Colonic mucosa (tissue), 4 donors: ENCODE measurements around the gene MCHR1. TPM values are rescaled to one million over a fixed set of nuclear protein-coding genes. Genes with fewer than 3 reads are reported as not detected.
"Not testable (repeated sequence)": the region's sequence is repeated elsewhere in the genome, so short reads cannot be mapped to it uniquely, and the experiment has no call there.

Source experiments
- DNase-seq: peaks from one replicate; pipeline ENCODE4 v3.0.0-alpha.2; 2020
- H3K27ac ChIP-seq: fragments of 200-600 bp; one replicate; pipeline ENCODE4 v1.8.0; 2021
- H3K27me3 ChIP-seq: fragments of 200-600 bp; one replicate; pipeline ENCODE4 v1.8.0; 2021
- H3K36me3 ChIP-seq: fragments of 200-600 bp; one replicate; pipeline ENCODE4 v1.8.0; 2021
- H3K4me1 ChIP-seq: fragments of 200-600 bp; one replicate; pipeline ENCODE4 v1.8.0; 2021; ENCODE audit warnings: mild to moderate bottlenecking
- H3K4me3 ChIP-seq: fragments of 200-600 bp; one replicate; pipeline ENCODE4 v1.8.0; 2021
- H3K9ac ChIP-seq, 2 donors: one replicate each; pipeline ENCODE4 v1.7.0; 2013; ENCODE audit warnings: control low read depth in 2 of 2, low read depth in 2 of 2, low read length in 2 of 2
- H3K9me3 ChIP-seq: fragments of 200-600 bp; one replicate; pipeline ENCODE4 v1.8.0; 2021
- CTCF ChIP-seq: fragments of 200-600 bp; IDR thresholded peaks from one replicate; pipeline ENCODE4 v1.8.0; 2022; ENCODE audit warnings: antibody characterized with exemption, mild to moderate bottlenecking
- intact Hi-C: fragments of 100-400 bp; cut with DNase I; formaldehyde crosslinking; loops from one replicate; pipeline ENCODE4 v1.14.1; 2022
- total RNA-seq, 2 donors: library from RNA; stranded (reverse); fragmentation: NEBNext Ultra II Directional in 1 of 2; extraction: Animal tissue kit (Norgen Biotek cat#: 25700) in 1 of 2; gene quantifications; one replicate each; pipeline ENCODE4 v1.2.1, GENCODE V29; 2021
- donor health status: healthy.
- donor health status: DM: no; HTN: no; CAD: no.
- donor health status: DM: no; HTN: no; CAD: no.

MCHR1 gene
- total RNA-seq, 2 donors from 2014 or later, result 0.16 TPM; not detected in 1

- Histone ChIP-seq H3K36me3 (no peaks in the 10 kb centered on the region), H3K27me3 (no peaks in the 10 kb centered on the region), H3K4me1 (no peaks in the 10 kb centered on the region), H3K4me3 (no peak overlapping the region), H3K9ac (peak overlapping the region in 1 of 2 donors; percentile 50), H3K9me3 (no peaks in the 10 kb centered on the region), H3K27ac (peak overlapping the region; percentile 89)
- DNase-seq, result no peak
- no peak for TF ChIP-seq CTCF
- intact Hi-C loops, result no loop called here
Observed at GRCh38 chr22:40651057-40651456, 28.2 kb upstream of the MCHR1 start.

DNA sequence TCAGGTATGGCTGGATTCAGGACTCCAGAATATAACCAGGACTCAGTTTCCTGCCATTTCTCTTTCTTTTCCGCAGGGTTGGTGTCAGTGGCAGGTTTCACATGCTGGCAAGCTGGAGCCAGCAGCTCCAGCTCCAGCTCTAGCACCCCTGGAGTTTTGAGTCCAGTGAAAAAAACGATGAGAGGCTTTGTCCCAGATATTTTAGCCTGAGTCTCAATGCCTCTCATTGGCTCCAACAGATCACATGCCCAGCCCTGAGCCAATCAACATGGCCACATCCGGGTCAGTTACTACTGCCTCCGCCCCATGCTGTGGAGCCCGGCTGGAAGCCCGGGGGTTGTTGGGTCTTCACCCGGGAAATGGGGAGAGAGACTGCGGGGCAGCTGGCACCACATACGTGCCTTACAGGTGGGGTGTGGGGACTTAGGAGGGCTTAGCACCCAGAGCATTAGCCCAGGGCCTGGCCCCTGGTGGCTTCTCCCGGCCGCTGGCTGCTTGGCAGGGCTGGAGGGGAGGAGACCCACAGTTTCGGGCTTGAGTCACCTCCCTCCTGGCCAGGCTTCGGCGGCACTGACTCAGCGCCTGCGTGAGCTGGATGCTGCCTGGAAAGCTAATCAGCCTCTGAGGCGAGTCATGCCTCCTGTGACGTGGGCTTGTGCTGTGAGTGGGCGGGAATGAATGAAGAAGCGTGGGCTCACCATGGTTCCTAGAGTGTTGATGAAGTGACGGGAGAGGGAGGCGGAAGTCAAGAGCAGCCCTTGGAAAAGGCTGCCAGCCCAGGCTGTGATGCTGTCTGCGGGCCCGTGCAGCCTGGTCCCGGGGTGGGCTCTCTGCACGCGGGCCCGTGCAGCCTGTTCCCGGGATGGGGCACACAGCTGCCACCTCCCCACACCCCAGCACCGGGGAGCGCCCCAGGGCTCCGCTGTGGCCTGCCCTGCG, 27.5 kb upstream of the MCHR1 start:
- H3K27ac ChIP-seq, result peak overlapping the region; percentile 89
- peak overlapping the region; percentile 50 to 72 for H3K9ac ChIP-seq
- peak overlapping the region; percentile 41 for H3K4me3 ChIP-seq
- DNase-seq, result peak; percentile 84
- no peak for TF ChIP-seq CTCF
- intact Hi-C loops, result no loop called here
- no peaks in the 10 kb centered on the region for H3K27me3 ChIP-seq
- H3K36me3 ChIP-seq, result no peaks in the 10 kb centered on the region
- no peaks in the 10 kb centered on the region for H3K9me3 ChIP-seq
- no peaks in the 10 kb centered on the region for H3K4me1 ChIP-seq

DNA sequence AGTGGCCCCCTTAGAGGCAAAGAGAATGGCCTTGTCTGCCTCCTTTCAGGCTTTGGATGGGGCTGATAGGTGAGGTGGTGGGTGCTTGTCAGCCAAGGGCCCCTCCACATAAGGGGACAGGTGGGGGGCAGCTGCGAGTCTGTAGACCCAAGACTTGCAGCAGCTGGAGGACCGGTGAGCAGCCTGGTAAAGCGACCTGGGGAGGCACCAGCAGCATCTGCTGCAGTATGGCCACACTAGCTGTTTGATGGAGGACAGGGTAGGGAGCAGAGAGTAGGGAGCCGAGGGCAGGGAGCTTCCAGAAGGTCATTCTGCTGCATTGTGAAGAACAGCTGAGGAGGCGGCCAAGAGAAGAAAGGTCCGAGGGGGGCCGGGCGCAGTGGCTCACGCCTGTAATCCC, 25.9 kb upstream of the MCHR1 start:
- no peak overlapping the region for H3K4me3 ChIP-seq
- intact Hi-C loops, result no loop called here
- H3K27ac ChIP-seq, result no peak overlapping the region
- no peak overlapping the region for H3K9ac ChIP-seq
- H3K4me1 ChIP-seq, result no peaks in the 10 kb centered on the region
- H3K27me3 ChIP-seq, result no peaks in the 10 kb centered on the region
- H3K9me3 ChIP-seq, result no peaks in the 10 kb centered on the region
- DNase-seq, result no peak
- no peak for TF ChIP-seq CTCF
- no peaks in the 10 kb centered on the region for H3K36me3 ChIP-seq

- no peak overlapping the region for H3K4me3 ChIP-seq
- H3K27me3 ChIP-seq, result no peaks in the 10 kb centered on the region
- no peaks in the 10 kb centered on the region for H3K4me1 ChIP-seq
- no peak for TF ChIP-seq CTCF
- H3K36me3 ChIP-seq, result no peaks in the 10 kb centered on the region
- no peaks in the 10 kb centered on the region for H3K9me3 ChIP-seq
- no peak for DNase-seq
- no peak overlapping the region for H3K27ac ChIP-seq
- intact Hi-C loops, result no loop called here
- peak overlapping the region; percentile 8 to 40 for H3K9ac ChIP-seq
Observed at GRCh38 chr22:40654522-40655167, 24.6 kb upstream of the MCHR1 start.

- H3K9me3 ChIP-seq, H3K27ac ChIP-seq, DNase-seq, H3K4me3 ChIP-seq, H3K9ac ChIP-seq, H3K4me1 ChIP-seq, H3K27me3 ChIP-seq, H3K36me3 ChIP-seq, intact Hi-C loops: not testable (repeated sequence)
Observed at GRCh38 chr22:40655941-40656340, 23.3 kb upstream of the MCHR1 start.

- intact Hi-C loops, result not testable (repeated sequence)
Observed at GRCh38 chr22:40656651-40657050, 22.6 kb upstream of the MCHR1 start.

More at GRCh38 chr22:40656651-40657050, 22.6 kb upstream of the MCHR1 start:
- H3K4me3 ChIP-seq, H3K27me3 ChIP-seq, H3K9me3 ChIP-seq, DNase-seq, H3K27ac ChIP-seq, H3K36me3 ChIP-seq, H3K4me1 ChIP-seq, H3K9ac ChIP-seq: not testable (repeated sequence)
